Stimulated activated CD4-positive, alpha-beta T cell treated with anti-CD3 and anti-CD28 coated beads, Interleukin-15, amount 100 ng/mL, for 24 hours (primary cell): ENCODE data around the gene SLFN14.
A peak's percentile ranks its signal among the peaks of the same experiment; 100 is the strongest.
"Not testable (repeated sequence)": the region's sequence is repeated elsewhere in the genome, so short reads cannot be mapped to it uniquely, and the experiment has no call there.

ENCODE experiments used
- DNase-seq: peaks from one replicate; pipeline ENCODE4 v3.0.0-alpha.2; 2020

Gene SLFN14

DNA sequence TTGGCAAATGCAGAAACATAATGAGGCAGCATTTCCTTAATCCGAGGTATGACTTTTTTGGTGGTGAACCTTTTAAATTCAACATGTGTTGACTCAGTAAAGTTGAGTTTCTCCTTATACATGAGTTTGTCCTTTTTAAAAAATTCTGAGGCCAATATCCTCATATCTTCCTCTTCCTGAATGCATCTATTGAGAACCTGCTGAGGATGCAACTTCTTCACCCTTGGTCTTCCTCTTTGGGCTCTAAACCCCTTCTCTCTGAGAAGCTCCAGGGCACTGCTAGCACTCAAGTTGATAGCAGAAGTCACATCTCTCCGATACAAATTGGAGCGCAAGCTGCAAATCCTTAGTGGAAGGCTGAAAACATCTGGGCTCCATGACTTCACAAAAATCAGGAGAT lies 3.3 kb downstream of the SLFN14 start:
- no peak for DNase-seq

DNA sequence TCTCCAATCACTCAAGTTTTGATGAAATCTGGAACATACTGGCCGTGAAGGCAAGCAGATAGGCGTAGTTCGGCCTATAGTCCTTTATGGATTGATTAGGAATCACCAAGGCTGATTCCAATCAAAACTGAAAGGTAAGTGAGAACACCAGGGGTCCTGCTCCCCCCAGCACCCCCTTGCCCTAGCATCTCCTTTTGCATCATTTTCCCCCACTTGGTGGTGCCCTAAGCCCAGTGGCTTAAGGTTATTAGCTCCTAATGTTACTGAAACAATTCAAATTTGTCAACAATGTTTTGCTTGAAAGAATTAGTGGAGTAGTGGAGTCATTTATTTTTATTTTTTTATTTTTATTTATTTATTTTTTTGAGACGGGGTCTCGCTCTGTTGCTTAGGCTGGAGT lies 4.9 kb downstream of the SLFN14 start:
- DNase-seq = no peak

GRCh38 chr17:35554668-35555067 lies 6.0 kb downstream of the SLFN14 start:
- no peak for DNase-seq

- DNase-seq = no peak
These were observed 7.3 kb downstream of the SLFN14 start for GRCh38 chr17:35553310-35553709.

DNA sequence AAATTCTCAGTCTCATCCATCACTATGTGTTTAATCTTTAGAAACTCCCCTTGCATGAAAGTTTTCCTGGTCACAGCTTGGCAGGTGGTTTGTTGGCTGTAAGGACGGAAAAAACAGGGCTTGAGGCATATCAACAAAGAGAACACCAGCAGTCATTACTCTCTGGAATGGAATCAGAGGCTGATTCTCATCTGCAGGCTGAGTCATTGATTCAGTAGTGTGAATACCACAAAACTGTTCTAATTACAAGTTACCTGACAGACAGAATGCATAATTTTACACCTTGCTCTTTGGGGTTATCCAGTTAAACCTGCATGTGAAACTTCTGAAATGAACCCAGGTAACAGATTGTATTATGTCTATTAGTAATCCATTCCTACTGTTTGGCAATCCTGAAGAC lies 11.6 kb downstream of the SLFN14 start:
- no peak for DNase-seq

- no peak for DNase-seq
These were observed 12.3 kb downstream of the SLFN14 start for GRCh38 chr17:35548208-35548810.

- no peak for DNase-seq
These were observed 14.1 kb downstream of the SLFN14 start for GRCh38 chr17:35546487-35546886.

DNA sequence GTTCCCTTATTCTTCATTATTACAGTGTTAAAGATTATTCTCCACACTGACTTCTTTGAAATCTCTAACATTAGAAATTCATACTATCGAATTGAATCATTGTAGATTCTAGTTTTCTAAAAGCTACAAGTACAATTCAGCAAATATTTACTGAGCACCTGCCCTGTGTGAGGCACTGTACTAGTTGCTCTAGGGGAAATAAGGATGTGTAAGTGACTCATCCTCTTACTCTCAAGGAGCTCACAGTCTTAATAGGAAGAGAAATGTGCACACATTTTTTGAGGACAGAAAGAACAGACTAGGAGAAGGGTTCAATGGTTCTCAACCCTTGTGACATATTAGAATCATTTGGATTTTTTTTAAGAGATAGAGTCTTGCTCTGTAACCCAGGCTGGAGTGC lies 15.5 kb downstream of the SLFN14 start:
- DNase-seq = no peak

- no peak for DNase-seq
These were observed 16.8 kb downstream of the SLFN14 start for GRCh38 chr17:35543856-35544255.

DNA sequence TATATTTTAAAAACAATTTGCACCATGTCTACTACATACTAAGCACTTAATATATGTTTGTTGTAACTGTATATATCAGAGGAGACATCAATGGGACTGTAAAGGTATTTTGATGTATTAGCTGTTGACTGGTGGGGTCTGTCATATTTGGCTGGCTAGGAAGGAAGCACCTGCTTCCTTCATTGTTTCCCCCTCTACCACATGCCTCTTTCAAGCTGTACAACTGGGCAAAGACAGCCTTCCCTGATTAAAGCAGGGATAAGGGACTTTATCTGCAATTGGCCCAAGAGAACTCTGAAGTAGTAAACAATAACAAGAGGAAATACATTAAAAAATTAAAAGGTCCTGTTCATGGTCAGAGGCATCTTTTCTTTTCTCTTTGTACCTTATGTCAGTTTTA lies 17.6 kb downstream of the SLFN14 start:
- no peak for DNase-seq

- no peak for DNase-seq
These were observed 19.2 kb downstream of the SLFN14 start for GRCh38 chr17:35541434-35541833.

DNA sequence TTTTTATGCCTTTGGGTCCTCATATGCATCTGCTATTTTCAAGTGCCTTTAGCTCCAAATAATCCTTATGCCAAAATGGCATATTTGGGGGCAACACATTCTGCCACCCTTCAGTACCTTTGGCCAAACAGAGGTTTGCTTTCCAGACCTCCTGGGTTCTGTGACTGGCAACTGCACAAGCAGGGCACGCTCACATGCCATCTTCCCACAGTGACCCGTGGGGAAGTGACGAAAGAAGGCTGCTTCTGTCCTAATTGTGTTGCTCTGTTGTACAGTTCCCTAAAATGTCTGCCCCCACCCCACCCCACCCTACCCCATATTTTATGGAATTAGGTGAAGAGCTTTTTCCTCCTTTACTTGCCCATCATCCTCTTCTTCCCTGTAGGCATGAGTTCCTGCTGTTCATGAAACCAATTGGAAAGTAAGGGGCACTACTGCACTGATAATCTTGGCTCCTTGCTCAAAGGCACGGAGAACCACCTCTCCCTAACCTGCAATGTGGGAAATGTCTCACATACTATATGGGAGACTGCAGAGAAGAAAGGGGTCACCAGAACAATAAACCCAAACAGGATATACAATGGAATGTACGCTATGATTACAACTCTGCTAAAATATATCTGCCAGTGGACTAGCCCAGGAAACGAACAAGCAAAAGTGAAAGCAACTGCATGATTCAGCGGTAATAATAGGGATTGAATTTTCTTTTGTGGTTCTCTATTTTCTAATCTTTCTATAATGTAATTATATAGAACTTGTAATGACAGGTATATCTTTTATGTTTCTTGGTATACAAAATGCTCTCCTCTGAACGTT lies 19.8 kb downstream of the SLFN14 start:
- DNase-seq = peak; percentile 62

GRCh38 chr17:35539659-35540026 lies 21.0 kb downstream of the SLFN14 start:
- no peak for DNase-seq

DNA sequence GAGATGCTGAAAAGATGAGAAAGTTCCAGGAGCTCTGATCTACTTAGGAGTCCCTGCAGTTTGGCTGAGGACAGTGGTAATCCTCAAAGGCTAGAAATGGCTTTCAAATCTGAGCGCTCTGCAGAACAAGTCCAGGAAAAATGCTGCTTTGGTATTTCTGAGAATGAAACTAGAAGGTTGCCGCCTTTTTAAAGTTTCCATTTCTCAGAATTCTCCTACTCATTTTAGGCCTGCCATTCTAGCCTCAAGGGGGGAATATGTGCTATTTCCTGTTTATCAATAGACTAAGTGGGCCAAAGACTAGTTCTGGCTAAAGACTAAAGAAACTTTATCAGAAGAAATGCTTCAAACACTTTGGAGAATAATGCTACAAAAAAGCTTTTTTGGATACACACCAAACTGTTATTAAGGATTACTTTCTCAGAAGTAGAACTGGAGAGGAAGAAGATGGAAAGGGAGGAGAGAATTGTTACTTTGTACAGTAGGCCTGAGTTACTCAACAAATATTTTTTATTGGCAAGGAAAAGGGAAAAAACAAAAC lies 22.9 kb downstream of the SLFN14 start, which contains the start of gene SLFN12L:
Gene SLFN12L, minus strand, starts transcription at position 78 of the 541 bp plus-strand sequence. CDS start 15,314 bp downstream, outside the sequence.
- DNase-seq = no peak

GRCh38 chr17:35536664-35537171 lies 23.9 kb downstream of the SLFN14 start:
- DNase-seq = peak; percentile 49

- not testable (repeated sequence) for DNase-seq
These were observed 25.2 kb downstream of the SLFN14 start for GRCh38 chr17:35535406-35535805.

DNA sequence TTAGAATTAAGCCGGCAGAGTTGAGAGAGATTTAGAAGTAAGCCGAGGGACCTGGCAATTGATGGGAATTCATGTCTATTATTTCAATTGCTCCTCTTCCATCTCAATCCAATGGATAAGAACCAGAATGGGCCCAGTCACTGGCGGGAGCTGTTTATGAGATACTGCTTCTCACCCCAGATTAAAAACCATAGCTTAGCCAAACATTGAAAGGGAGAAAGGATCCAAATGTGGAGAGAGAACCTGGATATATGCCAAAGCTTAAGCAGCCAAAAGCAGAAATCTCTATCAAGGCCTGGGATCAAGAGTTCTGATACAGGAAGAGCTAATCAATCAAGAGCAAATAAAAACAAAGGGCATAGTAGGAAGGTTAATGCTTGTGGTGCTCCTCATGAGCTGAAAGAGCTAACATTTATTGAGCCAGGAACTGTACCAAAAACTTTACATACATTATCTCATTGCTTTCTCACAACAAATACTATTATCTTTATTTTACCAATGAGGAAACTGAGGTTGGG lies 26.0 kb downstream of the SLFN14 start:
- DNase-seq = no peak

GRCh38 chr17:35531160-35531559 lies 29.5 kb downstream of the SLFN14 start:
- no peak for DNase-seq

DNA sequence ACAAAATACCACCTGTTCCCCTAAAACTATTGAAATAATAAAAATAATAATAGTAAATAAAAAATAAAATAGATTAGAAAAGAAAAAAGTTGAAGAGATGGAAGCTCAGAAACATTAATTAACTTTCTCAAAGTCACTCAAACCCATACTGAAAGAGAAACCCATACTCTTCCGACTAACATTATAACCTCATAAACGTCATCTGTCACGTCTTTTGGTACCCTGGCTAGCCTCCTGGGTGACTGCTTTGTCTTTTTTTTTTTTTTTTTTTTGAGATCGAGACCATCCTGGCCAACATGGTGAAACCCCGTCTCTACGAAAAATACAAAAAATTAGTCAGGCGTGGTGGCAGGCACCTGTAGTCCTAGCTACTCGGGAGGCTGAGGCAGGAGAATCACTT lies 30.8 kb downstream of the SLFN14 start:
- DNase-seq = no peak

DNA sequence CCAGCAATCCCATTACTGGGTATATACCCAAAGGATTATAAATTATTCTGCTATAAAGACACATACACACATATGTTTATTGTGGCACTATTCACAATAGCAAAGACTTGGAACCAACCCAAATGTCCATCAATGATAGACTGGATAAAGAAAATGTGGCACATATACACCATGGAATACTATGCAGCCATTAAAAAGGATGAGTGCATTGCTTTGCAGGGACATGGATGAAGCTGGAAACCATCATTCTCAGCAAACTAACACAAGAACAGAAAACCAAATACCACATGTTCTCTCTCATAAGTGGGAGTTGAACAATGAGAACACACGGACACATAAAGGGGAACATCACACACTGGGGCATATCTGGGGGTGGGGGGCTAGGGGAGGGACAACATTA lies 31.3 kb downstream of the SLFN14 start:
- DNase-seq = not testable (repeated sequence)

DNA sequence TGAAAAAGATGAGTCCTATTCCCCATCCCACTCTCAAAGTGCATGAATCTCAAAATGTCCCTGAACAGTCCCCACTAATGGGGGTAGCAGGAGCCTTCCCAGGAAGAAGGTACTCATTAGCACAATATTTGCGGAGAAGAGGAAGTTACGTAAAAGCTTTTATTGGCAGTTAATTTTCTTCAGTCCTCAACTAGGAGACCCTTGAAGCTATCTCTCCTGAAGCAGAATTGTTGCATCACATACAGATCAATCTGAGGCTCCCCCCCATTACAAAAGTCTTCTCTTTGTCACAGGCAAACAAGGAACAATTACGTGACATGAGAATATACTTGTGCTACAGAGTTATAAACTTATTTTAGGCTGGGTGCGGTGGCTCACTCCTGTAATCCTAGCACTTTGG lies 37.3 kb downstream of the SLFN14 start:
- no peak for DNase-seq

GRCh38 chr17:35521654-35522256 lies 38.9 kb downstream of the SLFN14 start:
- DNase-seq = peak; percentile 52

GRCh38 chr17:35521150-35521549 lies 39.5 kb downstream of the SLFN14 start:
- DNase-seq = no peak
